ENCODE measurements around the gene SSNA1.

Gene SSNA1

DNA sequence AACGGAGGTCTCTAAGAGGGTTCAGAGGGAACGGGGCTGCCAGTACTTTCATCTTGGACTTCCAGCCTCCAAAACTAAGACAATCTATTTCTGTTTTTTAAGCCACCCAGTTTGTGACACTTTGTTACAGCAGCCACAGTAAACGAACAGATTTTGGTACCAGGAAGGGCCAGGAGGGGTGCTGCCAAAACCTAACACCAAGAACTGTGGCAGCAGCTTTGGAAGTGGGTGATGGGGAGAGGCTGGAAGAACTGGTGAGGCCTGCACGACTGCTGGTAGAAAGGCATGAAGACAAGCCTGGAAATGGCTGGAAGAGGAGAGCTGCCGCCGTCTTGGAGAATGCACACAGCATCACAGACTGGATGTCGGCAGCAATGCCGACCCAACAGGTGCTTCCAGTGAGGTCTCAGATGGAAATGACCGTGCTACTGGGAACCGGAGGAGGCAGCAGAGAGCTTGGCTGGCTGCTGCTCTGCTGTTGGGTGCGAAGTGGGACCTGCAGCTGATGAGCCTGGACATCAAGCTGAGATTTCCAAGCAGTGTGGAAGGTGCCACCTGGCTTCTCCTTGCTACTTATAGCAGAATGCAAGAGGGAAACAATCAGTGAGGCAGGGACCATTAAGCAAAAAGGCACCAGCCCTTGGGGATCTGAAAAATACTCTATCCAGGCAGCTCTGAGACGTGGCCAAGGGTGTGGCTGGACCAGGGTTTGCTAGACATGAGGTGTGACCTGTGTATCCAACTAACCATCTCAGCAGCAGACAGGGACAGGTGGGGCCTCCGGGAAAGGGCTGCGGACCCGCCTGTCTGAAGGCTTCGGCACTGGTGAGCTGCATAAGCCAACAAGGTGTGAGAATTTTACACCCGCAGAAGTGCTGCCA lies 11.9 kb upstream of the SSNA1 start:
- peaks cover 30% of the 10 kb centered on the region for H3K27me3 ChIP-seq (ENCODE audit: insufficient read depth, poor library complexity, severe bottlenecking)
- DNase-seq (ENCODE audit: low spot score) (no peak), ATAC-seq (ENCODE audit: low read depth) (peak; percentile 64)
- H3K9me3 ChIP-seq (ENCODE audit: severe bottlenecking): no peaks in the 10 kb centered on the region
- peak; percentile 65 for TF ChIP-seq CTCF (IDR thresholded peaks at IDR 0.05; ENCODE audit: poor library complexity, severe bottlenecking)
- H3K4me3 ChIP-seq (ENCODE audit: severe bottlenecking): no peak overlapping the region
- no peaks in the 10 kb centered on the region for H3K4me1 ChIP-seq (ENCODE audit: insufficient read depth, poor library complexity, severe bottlenecking)
- peaks cover 9% of the 10 kb centered on the region; the same call in 1 of the 2 replicates for H3K36me3 ChIP-seq (ENCODE audit: low read depth)
- no peak overlapping the region for H3K27ac ChIP-seq (ENCODE audit: poor library complexity, severe bottlenecking)

DNA sequence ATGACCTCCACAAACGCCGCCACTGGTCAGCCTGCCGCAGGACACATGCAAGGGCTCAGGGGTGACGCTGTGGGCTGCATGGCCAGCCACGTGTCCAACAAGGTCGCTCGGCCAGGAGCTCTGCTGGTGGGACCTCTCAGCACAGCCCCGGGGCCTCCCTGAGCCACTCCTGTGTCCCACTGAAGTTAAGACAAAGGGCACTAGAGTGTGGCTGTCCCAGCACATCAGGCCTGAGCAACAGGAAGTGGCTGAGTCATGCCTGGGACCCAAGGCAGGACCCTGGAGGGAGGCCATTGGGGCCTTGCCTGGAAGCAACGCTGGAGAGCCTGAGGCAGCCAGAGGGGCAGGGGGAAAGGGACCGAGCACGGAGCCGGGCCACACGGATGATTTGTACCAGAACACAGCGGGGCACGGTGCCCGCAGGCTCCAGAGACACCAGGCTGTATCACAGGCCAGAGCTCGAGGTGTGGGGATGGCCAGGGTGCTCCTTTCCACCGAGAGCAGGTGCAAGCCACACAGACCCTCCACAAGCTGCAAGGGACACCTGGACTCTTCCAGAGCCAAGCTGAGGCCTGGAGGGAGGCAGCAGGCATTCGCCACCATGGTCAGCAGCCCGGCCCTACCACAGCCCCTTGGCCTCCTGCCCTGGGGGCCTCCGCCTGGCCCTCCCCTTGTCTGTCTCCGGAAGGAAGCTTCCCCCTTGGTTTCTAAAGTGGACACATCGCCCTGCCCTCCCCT lies 10.1 kb upstream of the SSNA1 start:
- Histone ChIP-seq H3K4me3 (ENCODE audit: severe bottlenecking) (no peak overlapping the region), H3K4me1 (ENCODE audit: insufficient read depth, poor library complexity, severe bottlenecking) (no peaks in the 10 kb centered on the region), H3K36me3 (ENCODE audit: low read depth) (peaks cover 23% of the 10 kb centered on the region), H3K27me3 (ENCODE audit: insufficient read depth, poor library complexity, severe bottlenecking) (peaks cover 18% of the 10 kb centered on the region), H3K9me3 (ENCODE audit: severe bottlenecking) (no peaks in the 10 kb centered on the region), H3K27ac (ENCODE audit: poor library complexity, severe bottlenecking) (no peak overlapping the region)
- no peak for ATAC-seq (ENCODE audit: low read depth)
- no peak for TF ChIP-seq CTCF (IDR thresholded peaks at IDR 0.05; ENCODE audit: poor library complexity, severe bottlenecking)
- no peak for DNase-seq (ENCODE audit: low spot score)

- Histone ChIP-seq H3K4me1 (ENCODE audit: insufficient read depth, poor library complexity, severe bottlenecking) (no peaks in the 10 kb centered on the region), H3K36me3 (ENCODE audit: low read depth) (peaks cover 24% of the 10 kb centered on the region), H3K27me3 (ENCODE audit: insufficient read depth, poor library complexity, severe bottlenecking) (peaks cover 11% of the 10 kb centered on the region), H3K27ac (ENCODE audit: poor library complexity, severe bottlenecking) (no peak overlapping the region), H3K4me3 (ENCODE audit: severe bottlenecking) (no peak overlapping the region), H3K9me3 (ENCODE audit: severe bottlenecking) (no peaks in the 10 kb centered on the region)
- TF ChIP-seq CTCF (IDR thresholded peaks at IDR 0.05; ENCODE audit: poor library complexity, severe bottlenecking): no peak
- ATAC-seq (ENCODE audit: low read depth) (no peak), DNase-seq (ENCODE audit: low spot score) (no peak)
Measured at GRCh38 chr9:137178939-137179630, 9.4 kb upstream of the SSNA1 start.

DNA sequence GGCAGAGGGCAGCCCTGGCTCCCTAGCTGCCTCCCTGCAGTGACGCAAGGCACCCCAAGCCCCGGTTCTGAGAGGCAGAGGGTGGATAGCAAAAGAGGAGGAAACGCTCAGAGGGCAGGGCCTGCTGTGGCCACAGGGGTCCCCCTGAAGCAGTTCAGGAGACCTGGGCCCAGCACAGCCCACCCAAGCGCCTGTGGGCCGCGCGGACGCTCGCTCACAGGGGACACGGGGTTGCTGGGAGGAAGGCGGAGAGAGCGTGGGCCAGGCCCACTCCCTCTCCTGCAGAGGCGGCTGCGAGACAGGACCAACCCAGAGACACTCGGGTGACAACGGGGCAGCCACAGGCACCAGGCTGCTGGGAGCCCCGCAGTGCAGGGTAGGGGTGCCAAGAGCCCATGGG lies 8.7 kb upstream of the SSNA1 start:
- TF ChIP-seq CTCF (IDR thresholded peaks at IDR 0.05; ENCODE audit: poor library complexity, severe bottlenecking): no peak
- H3K27ac ChIP-seq (ENCODE audit: poor library complexity, severe bottlenecking): no peak overlapping the region
- peaks cover 24% of the 10 kb centered on the region for H3K36me3 ChIP-seq (ENCODE audit: low read depth)
- H3K4me3 ChIP-seq (ENCODE audit: severe bottlenecking): no peak overlapping the region
- no peak for DNase-seq (ENCODE audit: low spot score)
- no peak for ATAC-seq (ENCODE audit: low read depth)
- peaks cover 6% of the 10 kb centered on the region for H3K27me3 ChIP-seq (ENCODE audit: insufficient read depth, poor library complexity, severe bottlenecking)
- no peaks in the 10 kb centered on the region for H3K4me1 ChIP-seq (ENCODE audit: insufficient read depth, poor library complexity, severe bottlenecking)
- no peaks in the 10 kb centered on the region for H3K9me3 ChIP-seq (ENCODE audit: severe bottlenecking)
